Measurements from ENCODE around the gene LTA4H. TPM values are rescaled to one million over a fixed set of nuclear protein-coding genes. Genes with fewer than 3 reads are reported as not detected.

LTA4H gene
- total RNA-seq, 1 experiment from 2014 or later = 118 TPM

DNA sequence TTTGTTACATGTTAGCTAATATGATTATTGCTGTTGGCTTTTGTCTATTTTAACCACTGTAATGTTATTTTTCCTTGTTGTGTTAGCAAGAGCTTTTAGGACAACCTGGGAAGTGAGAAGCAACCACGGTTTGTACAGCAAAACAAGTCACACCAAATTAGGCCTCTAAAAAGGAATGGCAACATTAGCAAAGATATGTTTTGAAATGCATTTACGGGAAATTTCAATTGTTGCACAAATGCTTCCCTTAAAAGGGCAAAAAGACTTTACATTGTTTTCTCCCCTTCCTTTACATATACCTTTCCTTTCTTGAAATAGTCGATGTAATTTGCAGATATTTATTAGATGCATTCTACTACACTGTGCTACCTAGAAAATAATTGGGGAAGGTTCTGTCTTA is 4.1 kb upstream of the LTA4H start:
- ChIA-PET POLR2A (ENCODE audit: unreplicated experiment) (no interaction called here), CTCF (no interaction called here)
- BruUV-seq (replicated peaks) = no TSS peak
- no peaks in the 10 kb centered on the region for H3K27me3 ChIP-seq (ENCODE audit: insufficient read depth, low read depth)
- H3K27ac ChIP-seq = no peak overlapping the region
- intact Hi-C loops (cut with micrococcal nuclease; ENCODE audit: unreplicated experiment) = no loop called here
- H3K9me3 ChIP-seq (ENCODE audit: insufficient read depth, low read depth) = no peaks in the 10 kb centered on the region
- peaks cover 16% of the 10 kb centered on the region for H3F3A ChIP-seq (ENCODE audit: insufficient read depth, low read depth)
- no peak overlapping the region for H3K4me3 ChIP-seq
- H3K79me2 ChIP-seq (ENCODE audit: low read depth) = peaks cover 6% of the 10 kb centered on the region
- no peak overlapping the region for H3K4me2 ChIP-seq
- TF ChIP-seq, protein P1, sequence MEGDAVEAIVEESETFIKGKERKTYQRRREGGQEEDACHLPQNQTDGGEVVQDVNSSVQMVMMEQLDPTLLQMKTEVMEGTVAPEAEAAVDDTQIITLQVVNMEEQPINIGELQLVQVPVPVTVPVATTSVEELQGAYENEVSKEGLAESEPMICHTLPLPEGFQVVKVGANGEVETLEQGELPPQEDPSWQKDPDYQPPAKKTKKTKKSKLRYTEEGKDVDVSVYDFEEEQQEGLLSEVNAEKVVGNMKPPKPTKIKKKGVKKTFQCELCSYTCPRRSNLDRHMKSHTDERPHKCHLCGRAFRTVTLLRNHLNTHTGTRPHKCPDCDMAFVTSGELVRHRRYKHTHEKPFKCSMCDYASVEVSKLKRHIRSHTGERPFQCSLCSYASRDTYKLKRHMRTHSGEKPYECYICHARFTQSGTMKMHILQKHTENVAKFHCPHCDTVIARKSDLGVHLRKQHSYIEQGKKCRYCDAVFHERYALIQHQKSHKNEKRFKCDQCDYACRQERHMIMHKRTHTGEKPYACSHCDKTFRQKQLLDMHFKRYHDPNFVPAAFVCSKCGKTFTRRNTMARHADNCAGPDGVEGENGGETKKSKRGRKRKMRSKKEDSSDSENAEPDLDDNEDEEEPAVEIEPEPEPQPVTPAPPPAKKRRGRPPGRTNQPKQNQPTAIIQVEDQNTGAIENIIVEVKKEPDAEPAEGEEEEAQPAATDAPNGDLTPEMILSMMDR (conservative IDR thresholded peaks at IDR 0.05) = no peak
- no peak for TF ChIP-seq EZH2 (IDR thresholded peaks at IDR 0.05; ENCODE audit: low read depth)
- no peak for DNase-seq
- H4K20me1 ChIP-seq (ENCODE audit: insufficient read depth) = no peaks in the 10 kb centered on the region
- no peaks in the 10 kb centered on the region for H3K9me2 ChIP-seq (ENCODE audit: insufficient read depth)
- no peaks in the 10 kb centered on the region for H3K36me3 ChIP-seq (ENCODE audit: low read depth)
- H3K4me1 ChIP-seq (replicated peaks; ENCODE audit: insufficient read depth) = peaks cover 13% of the 10 kb centered on the region
- no peak overlapping the region for H2AFZ ChIP-seq

DNA sequence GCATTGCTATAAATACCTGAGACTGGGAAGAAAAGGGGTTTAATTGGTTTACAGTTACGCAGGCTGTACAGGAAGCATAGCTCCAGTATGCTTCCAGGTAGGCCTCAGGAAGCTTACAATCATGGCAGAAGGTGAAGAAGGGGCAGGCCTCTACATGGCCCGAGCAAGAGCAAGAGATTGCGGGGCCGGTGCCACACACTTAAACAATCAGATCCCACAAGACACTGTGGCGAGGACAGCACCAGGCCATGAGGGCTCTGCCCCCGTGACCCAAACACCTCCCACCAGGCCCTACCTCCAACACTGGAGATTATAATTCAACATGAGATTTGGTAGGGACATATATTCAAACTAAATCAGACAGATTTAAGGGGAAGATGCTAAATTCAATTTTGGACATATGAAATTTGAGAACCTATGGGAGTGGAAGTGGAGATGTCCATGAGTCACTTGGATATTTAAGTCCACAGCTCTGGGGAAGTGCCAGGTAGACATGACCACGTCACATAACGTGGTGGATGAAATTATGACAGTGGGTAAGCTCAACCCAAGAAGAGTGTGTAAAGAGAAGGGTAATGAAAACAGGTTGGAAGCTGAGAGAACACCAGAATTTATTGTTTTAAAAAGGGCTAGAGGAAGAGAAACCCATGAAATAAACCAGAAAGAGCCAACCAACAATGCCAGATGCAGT is 1.5 kb upstream of the LTA4H start:
- H4K20me1 ChIP-seq (ENCODE audit: insufficient read depth) = no peaks in the 10 kb centered on the region
- H3K27ac ChIP-seq = no peak overlapping the region
- TF ChIP-seq EZH2 (IDR thresholded peaks at IDR 0.05; ENCODE audit: low read depth) = no peak
- TF ChIP-seq, protein P1 (conservative IDR thresholded peaks at IDR 0.05) = no peak
- no TSS peak for BruUV-seq (replicated peaks)
- ChIA-PET CTCF (no interaction called here), POLR2A (ENCODE audit: unreplicated experiment) (no interaction called here)
- H3K27me3 ChIP-seq (ENCODE audit: insufficient read depth, low read depth) = no peaks in the 10 kb centered on the region
- H3F3A ChIP-seq (ENCODE audit: insufficient read depth, low read depth) = peaks cover 3% of the 10 kb centered on the region; the same call in 1 of the 2 replicates
- no peaks in the 10 kb centered on the region for H3K36me3 ChIP-seq (ENCODE audit: low read depth)
- peaks cover 18% of the 10 kb centered on the region for H3K4me1 ChIP-seq (replicated peaks; ENCODE audit: insufficient read depth)
- no peaks in the 10 kb centered on the region for H3K9me3 ChIP-seq (ENCODE audit: insufficient read depth, low read depth)
- H3K79me2 ChIP-seq (ENCODE audit: low read depth) = peaks cover 32% of the 10 kb centered on the region
- H2AFZ ChIP-seq = no peak overlapping the region
- H3K4me3 ChIP-seq = no peak overlapping the region
- intact Hi-C loops (cut with micrococcal nuclease; ENCODE audit: unreplicated experiment) = no loop called here
- DNase-seq = no peak
- no peaks in the 10 kb centered on the region for H3K9me2 ChIP-seq (ENCODE audit: insufficient read depth)
- peak overlapping the region; percentile 94; the same call in 1 of the 2 replicates for H3K4me2 ChIP-seq

DNA sequence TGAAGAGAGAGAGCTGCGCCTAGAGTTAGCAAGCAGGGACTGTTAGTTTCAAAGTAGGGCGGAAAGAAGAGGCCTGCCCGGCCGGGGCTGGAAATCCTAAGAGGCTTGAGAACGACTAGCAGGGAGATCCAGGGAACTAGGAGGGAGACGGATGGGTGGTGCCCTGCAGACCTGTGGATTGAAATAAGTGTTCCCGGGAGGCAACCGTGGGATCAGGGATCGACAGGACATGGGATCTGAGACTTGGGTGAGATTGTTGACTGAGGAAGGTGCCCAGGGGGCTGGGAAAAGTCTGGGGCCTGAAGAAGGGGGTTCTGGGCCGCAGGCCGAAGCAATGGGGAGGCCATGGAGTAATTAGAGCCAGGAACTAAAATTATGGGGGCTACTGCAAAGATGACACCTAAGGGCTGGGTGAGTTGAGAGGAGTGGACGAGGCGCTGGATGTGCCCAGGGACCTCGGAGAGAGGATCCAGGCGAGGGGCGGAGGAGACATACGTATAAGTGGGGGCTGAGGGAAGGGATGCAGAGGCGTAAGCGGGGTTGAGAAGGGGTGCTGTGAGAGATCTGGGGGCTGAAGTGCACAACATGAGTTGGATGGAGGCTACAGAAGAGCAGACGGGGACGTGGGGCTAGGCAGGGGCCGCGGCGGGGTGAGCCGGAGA is 635 bp downstream of the LTA4H start:
- POLR2A ChIA-PET (ENCODE audit: unreplicated experiment) = interaction anchor here (0.5 to 0.7 kb wide), 3 partner anchors 76 to 1021 kb away, joined by 4 to 9 read pairs (median 6); no protein-coding TSS in a partner anchor
- CTCF ChIA-PET = no interaction called here

More for the DNA sequence above, 635 bp downstream of the LTA4H start:
- peaks cover 32% of the 10 kb centered on the region for H3K4me1 ChIP-seq (replicated peaks; ENCODE audit: insufficient read depth)
- H3K9me3 ChIP-seq (ENCODE audit: insufficient read depth, low read depth) = no peaks in the 10 kb centered on the region
- H3F3A ChIP-seq (ENCODE audit: insufficient read depth, low read depth) = peaks cover 3% of the 10 kb centered on the region; the same call in 1 of the 2 replicates
- peaks cover 6% of the 10 kb centered on the region; the same call in 1 of the 2 replicates for H4K20me1 ChIP-seq (ENCODE audit: insufficient read depth)
- DNase-seq = peak in 1 of 2 experiments; percentile 12
- no peaks in the 10 kb centered on the region for H3K9me2 ChIP-seq (ENCODE audit: insufficient read depth)
- H3K27ac ChIP-seq = peak overlapping the region; percentile 77
- H3K4me3 ChIP-seq = peak overlapping the region; percentile 86
- no peak for TF ChIP-seq EZH2 (IDR thresholded peaks at IDR 0.05; ENCODE audit: low read depth)
- TF ChIP-seq, protein P1 (conservative IDR thresholded peaks at IDR 0.05) = no peak
- TSS peak; percentile 58 for BruUV-seq (replicated peaks)
- peak overlapping the region; percentile 74 for H2AFZ ChIP-seq
- H3K79me2 ChIP-seq (ENCODE audit: low read depth) = peaks cover 52% of the 10 kb centered on the region
- intact Hi-C loops (cut with micrococcal nuclease; ENCODE audit: unreplicated experiment) = no loop called here
- no peaks in the 10 kb centered on the region for H3K36me3 ChIP-seq (ENCODE audit: low read depth)
- no peaks in the 10 kb centered on the region for H3K27me3 ChIP-seq (ENCODE audit: insufficient read depth, low read depth)
- H3K4me2 ChIP-seq = peak overlapping the region; percentile 94

Data from PC-9 (cell line).